ENCODE measurements around the gene CITED4.

- no peak for TF ChIP-seq CTCF (IDR thresholded peaks at IDR 0.05)
- no peak for TF ChIP-seq POLR2A (IDR thresholded peaks at IDR 0.05)
- TF ChIP-seq EP300 (IDR thresholded peaks at IDR 0.05; ENCODE audit: low read depth) = no peak
- no peak for TF ChIP-seq POLR2AphosphoS5 (IDR thresholded peaks at IDR 0.05)
Measured at GRCh38 chr1:40842691-40843090, 19.5 kb downstream of the CITED4 start.

All from transverse colon (tissue), 4 donors.